NCI-H2081 treated with DMSO at 0.1 percent for 48 hours (cell line): ENCODE measurements around the gene ATAD3B.
A peak's percentile ranks its signal among the peaks of the same experiment; 100 is the strongest.
"Not testable (repeated sequence)": the region's sequence is repeated elsewhere in the genome, so short reads cannot be mapped to it uniquely, and the experiment has no call there.

Experiments used
- DNase-seq: peaks from one replicate; lab custom pipeline; 2025; lab: John Stamatoyannopoulos, UW

Gene ATAD3B

DNA sequence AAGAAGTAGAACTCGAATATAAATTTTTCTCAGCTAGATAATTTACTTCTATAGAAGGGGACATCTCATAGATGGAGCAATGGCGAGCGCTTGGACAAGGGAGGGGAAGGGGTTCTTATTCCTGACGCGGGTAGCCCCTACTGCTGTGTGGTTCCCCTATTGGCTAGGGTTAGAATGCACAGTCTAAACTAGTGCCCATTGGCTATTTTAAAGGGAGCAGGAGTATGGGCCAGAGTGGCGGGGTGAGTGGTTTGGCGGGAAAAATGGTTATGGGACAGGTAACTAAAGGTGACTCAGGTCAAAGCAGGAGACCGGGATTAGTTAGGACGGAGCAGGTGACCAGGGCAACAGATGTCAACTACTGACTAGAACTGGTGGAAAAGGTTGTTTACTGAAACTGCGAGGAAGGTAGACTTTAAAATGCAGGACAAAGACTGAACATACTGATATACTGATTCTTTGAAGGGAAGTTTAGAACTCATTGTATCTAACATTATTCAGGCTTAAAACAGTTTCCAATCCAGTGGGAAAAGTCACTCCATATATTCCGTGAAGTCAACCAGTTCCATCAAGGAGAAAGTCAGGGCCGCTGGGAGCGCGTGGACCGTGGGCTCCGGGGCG, 39.5 kb downstream of the ATAD3B start:
- peak; percentile 3 for DNase-seq

DNA sequence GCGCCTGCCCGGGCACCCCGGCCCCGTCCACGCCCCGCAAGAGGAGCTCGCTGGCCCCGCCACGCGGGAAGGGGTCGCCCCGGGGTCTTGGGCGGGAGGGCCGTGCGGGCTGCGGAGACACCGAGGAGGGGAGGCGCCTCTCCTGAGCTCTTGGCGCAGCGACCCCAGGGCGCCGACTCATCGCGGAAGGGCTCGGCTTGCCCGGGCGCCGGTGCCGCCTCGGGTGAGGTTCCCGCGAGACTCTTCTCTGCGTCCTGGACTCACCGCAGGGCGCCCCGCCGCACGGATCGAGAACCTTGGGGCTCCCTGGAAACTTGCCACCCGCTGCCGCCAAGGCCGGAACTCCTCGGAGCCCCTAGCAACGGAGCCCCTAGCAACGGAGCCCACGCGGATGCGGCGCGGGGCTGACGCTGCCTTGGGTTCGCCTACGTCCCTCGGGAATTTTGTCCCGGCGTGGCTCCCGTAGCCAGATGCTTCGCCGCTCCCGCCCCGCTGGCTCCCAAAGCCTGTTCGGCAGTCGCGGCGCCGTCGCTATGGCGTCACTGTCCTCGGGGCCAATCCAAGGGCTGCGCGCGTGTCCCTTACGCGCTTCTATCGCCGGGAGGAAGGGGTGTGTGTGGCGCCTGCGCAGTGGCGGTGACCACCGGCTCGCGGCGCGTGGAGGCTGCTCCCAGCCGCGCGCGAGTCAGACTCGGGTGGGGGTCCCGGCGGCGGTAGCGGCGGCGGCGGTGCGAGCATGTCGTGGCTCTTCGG, 40.1 kb downstream of the ATAD3B start, which contains the start of gene ATAD3A:
TSS of gene ATAD3A (plus strand) at position 630 of the 753 bp plus-strand sequence. CDS start at position 737, 107 bp downstream.
- peak; percentile 64 for DNase-seq

DNA sequence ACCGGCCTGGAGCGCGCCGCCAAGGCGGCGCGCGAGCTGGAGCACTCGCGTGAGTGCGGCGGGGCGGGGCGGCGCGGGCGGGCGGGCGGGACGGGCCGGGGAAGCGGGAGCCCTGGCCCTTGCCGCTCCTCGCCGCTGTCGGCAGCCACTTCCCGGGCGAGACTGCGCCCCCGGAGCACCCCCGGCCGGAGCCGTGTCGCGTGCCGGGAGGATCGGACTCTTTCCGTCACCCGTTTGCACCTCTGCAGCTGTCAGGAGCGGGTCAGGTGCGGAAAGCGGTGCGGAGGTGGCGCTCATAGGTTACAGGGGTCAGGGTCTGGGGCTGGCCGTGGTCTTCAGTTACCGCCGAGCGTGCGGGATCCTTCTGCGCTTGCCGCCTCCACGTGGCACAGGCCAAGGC, 40.9 kb downstream of the ATAD3B start:
- not testable (repeated sequence) for DNase-seq

DNA sequence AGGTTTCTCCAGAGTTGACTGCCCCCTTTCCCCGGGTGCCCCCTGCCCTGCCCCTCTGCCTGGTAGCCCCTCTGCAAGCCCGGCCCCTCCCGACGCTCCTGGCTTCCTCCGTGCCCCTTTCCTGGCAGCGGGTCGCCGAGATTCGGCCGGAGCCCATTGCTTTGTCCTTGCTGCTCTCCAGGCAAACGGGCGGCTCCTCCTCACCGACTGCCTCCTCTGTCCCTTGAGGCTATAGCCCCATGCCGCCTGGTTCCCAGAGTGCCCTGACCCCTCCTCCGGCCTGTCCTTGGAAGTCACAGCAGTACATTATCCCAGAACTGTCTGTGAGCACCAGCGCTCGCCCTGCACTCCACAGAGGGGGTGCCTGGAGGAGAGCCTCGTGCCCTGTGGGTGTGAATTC, 42.1 kb downstream of the ATAD3B start:
- DNase-seq: not testable (repeated sequence)

DNA sequence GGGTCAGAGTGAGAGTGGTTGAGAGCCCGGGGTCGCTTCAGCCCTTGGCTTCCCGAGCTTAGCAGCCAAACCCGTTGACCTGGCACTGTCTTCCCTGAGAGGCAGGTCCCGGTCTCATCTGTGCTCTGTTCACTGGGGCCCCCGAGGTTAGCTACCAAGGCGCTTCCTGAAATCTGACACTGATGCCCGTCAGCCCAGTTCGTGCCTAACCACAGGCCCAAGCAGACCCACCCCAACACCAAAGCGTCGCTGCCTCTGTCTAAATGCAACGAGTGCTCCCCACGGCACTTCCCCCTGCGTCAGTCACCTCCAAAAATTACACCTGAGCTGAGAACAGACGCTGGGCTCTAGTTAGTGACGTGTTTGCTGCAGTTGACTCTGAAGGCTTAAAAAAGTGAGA, 42.8 kb downstream of the ATAD3B start:
- DNase-seq: not testable (repeated sequence)

DNA sequence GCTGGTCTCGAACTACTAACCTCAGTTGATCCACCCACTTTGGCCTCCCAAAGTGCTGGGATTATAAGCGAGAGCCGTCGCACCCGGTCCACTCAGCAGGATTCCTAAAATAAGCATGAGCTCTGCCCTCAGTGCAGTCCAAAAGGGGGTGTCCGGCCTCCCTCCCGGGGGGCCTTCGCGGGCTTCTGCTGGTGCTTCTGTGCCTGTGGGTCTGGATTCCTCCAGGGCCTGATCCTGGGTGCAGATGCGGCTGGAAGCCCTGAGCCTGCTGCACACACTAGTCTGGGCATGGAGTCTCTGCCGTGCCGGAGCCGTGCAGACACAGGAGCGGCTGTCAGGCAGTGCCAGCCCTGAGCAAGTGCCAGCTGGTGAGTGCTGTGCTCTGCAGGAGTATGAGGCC, 45.4 kb downstream of the ATAD3B start:
- not testable (repeated sequence) for DNase-seq

DNA sequence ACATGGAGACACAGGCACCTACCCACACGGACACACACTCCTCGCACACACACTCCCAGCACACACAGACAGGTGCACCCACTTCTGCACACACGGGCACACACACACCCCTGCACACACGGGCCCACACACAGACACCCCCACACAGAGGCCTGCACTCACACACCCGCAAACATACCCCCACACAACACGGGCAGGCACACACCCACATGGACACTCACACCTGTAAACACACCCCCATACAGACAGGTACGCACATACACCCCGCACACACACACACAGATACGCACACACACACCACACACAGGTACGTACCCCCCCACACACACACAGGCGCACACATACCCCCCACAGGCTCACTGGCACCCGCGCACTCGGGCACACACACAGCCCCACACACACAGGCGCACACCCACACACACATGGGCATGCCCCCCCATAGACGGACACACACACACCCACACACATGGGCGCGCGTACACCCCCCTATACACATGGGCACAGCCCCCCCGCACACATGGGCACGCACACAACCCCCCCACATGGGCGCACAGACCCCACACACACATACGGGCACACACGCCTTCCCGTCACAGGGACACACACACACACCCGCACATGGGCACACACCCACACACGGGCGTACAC, 46.5 kb downstream of the ATAD3B start:
- no peak for DNase-seq

DNA sequence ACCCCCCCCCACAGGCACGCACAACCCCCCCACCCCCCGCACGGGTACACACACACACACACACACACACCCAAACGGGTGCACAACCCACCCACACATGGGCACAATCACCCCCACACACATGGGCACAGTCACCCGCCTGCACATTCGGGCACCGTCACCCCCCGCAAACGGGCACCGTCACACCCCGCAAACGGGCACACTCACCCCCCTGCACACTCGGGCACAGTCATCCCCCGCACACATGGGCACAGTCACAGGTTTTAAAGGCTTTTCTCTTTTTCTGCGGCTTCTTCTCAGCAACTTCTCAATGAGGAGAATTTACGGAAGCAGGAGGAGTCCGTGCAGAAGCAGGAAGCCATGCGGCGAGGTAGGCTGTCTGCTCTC, 47.0 kb downstream of the ATAD3B start:
- DNase-seq: not testable (repeated sequence)

DNA sequence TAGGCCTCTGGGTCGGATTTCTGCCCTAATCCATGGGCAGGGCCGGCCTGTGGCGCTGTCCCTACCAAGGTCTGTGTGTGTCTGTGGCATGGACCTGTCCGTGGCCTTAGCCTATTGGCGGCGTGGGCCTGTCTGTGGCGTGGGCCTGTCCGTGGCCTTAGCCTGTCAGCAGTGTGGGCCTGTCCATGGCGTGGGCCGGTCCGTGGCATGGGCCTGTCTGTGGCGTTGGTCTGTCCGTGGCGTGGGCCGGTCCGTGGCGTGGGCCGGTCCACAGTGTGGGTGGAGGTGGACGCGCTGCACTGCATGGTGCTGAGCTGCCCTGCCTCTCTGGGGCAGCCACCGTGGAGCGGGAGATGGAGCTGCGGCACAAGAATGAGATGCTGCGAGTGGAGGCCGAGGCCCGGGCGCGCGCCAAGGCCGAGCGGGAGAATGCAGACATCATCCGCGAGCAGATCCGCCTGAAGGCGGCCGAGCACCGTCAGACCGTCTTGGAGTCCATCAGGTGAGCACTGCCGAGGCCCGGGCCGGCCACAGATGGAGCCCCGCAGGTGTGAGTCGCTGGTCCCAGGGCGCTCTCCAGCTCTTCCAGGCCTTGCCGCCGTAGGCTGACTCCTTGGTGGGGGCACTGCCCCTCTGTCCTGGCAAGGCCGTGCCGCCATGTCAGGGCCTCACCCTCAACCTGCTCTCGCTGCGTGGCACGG, 48.4 kb downstream of the ATAD3B start:
- DNase-seq: not testable (repeated sequence)

DNA sequence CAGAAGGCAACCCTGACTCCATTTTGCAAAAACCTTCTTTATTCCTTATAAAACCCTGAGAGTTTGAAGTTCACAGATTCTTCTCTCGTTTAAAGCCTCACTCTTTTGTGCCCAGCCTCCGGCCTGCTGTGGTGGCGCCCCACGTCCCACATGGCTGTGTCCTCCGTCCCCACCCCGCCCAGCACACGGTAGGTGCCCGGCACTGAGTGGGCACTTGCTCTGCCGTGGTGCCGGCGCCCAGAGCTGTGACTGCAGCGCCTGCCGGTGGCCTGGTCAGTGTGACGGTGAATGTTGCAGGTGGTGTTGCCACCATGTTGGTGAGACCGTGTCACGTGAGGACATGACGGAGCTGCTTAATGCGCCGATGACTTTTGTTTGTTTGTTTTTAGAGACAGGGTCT, 49.8 kb downstream of the ATAD3B start:
- no peak for DNase-seq

DNA sequence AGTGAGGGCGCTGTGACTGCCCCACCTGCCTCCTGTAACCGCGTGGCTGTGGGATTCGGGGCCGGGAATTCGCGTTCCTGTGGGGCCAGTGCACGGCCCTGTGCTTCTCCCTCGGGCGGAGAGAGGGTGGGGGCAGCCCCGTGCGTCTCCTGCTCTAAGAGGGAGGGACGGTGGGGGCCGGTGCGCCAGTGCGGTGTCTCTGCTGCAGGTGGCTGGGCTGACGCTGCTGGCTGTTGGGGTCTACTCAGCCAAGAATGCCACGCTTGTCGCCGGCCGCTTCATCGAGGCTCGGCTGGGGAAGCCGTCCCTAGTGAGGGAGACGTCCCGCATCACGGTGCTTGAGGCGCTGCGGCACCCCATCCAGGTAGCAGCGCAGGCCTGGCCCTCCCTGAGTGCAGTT, 51.0 kb downstream of the ATAD3B start:
- not testable (repeated sequence) for DNase-seq

DNA sequence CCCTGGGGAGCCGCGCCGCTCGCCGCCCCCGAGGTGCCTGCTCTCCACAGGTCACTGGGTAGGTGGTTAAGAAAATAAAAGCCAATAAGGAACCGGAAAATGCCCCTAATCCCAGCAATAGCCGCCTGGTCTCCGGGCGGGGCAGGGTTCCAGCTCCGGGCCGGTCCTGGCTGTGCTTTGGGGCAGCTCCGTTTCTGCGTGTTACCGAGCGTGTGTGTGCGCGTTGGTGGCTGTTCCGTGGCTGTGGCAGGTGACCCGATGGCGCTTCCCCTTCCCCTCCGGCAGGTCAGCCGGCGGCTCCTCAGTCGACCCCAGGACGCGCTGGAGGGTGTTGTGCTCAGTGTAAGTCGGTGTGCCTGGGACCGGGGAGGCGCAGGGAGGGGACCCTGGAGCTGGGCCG, 51.7 kb downstream of the ATAD3B start:
- DNase-seq: not testable (repeated sequence)

DNA sequence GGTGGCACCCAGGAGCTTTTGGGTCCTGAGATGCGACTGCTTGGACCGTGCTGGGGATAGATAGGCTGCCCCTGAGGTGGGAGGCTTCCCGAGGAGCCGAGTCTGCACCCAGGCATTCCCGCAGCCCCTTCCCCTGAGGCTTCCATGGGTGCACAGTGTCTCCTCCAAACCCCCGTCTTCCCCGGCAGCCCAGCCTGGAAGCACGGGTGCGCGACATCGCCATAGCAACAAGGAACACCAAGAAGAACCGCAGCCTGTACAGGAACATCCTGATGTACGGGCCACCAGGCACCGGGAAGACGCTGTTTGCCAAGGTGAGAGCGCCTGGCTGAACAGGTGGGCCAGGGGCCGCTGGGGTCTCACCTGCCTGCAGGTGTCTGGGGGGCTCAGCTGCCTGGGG, 52.1 kb downstream of the ATAD3B start:
- DNase-seq: not testable (repeated sequence)

DNA sequence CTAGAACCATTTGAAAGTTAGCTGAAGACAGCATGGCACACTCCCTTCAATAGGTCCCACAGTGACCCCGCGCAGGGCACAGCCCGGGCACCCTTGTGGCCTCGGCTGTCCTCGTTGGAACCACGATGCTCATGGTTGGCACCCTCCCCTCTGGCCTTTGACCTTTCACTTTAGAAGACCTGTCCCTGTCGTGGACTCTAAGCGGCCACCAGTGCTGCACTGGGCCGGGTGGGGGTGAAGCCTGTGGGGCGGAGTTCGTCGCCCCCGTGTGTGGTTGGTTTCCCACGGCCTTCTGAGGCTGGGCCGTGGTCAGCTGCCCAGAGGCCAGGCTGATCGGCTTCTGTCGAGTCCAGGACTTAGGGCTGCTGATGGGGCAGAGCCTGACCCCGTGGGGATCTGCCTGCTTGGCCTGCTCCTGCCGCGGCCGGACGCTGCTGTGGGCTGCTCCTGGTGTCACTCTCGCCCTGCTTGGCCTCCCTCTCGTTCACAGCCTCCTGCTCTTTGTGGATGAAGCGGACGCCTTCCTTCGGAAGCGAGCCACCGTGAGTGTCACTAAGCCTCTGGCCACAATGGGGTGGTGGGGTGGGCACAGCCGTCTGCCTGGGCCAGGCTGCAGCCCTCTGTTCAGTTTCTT, 53.3 kb downstream of the ATAD3B start:
- not testable (repeated sequence) for DNase-seq

DNA sequence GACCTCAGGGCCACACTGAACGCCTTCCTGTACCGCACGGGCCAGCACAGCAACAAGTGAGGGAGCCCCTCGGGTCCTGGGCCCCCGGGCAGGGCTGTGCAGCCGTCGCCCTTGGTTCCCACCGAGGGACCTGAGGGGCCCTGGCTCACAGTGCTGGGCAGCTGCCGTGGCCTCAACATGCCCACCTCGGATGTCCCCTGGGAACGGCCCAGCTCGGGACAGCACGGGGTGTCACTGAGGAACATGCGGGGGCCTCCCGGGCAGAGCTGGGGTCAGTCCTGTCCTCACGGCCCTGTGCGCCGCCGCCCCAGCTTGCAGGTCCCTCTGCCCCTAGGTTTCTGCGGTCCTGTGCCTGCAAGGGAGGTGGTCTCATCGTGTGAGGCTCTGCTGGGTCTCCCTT, 54.9 kb downstream of the ATAD3B start:
- DNase-seq: not testable (repeated sequence)

DNA sequence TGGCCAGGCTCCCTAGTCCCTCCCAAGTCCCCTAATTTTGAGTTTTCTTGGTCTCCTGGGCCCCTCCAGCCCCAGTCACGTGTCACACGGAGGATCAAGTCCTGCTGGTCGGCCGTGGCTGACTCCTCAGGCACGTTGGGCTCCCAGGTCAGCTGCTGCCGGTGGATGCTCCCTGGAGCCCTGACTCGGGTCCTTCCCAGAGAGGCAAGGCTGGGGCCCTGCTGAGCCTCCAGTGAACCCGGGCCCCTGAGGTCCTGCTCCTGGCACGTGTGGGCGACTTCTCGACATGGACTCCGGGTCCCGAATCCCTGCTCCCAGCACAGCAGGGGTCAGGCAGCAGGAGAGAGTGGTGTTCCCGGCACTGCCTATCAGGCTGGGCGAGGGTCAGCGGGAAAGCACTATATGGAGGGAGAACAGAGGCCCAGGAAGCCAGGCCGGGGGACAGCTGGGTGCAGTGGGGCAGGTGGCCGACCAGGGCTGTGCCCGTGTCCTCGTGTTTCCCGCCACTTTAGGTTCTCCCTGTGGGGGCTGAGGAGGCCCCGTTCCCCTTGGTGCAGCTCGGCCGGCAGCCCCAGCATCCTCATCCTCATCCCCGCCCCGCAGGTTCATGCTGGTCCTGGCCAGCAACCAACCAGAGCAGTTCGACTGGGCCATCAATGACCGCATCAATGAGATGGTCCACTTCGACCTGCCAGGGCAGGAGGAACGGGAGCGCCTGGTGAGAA, 55.7 kb downstream of the ATAD3B start:
- DNase-seq: no peak

DNA sequence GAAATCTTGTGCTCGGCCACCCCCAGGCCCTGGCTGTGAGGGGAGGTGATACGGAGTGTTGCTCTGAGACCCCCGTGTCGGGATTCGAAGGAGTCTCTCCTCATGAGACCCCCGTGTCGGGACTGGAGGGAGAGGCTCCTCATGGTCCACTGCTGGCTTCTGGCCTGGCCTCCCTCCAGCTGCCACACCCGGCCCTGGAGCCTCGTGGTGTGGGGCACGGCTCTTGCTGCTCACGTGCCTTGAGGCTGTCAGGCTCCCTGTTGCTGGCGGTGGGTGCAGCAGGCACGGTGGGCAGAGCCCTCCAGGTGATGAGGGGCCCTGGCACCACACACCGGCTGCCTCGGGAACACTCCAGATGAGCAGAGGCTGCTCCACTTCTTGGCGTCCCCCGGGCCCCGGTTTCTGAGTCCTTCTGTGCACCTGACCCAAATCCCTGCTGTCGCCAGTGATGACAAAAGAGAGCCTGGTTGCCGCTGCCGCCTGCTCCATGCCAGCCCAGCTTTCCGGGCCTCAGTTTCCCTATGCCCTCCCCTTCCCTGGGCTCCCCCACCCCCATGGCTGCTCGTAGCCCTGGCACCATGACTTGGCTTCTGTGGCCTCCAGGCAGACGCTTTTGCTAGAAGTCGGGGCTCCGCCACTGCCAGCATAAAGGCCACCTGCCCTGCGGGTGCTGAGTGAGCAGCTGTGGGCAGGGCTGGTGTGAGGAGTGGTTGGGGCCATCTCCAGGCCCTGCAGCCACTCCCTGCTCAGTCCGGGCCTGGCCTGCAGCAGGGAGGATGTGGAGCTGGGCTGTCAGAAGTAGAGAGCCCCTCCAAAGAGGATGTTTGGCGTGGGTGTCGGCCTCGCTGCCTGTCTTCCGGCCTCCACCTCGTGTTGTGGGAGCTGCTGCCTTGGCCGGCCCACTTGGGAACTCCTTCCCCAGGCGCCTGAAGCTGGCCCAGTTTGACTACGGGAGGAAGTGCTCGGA, 57.0 kb downstream of the ATAD3B start:
- no peak for DNase-seq

DNA sequence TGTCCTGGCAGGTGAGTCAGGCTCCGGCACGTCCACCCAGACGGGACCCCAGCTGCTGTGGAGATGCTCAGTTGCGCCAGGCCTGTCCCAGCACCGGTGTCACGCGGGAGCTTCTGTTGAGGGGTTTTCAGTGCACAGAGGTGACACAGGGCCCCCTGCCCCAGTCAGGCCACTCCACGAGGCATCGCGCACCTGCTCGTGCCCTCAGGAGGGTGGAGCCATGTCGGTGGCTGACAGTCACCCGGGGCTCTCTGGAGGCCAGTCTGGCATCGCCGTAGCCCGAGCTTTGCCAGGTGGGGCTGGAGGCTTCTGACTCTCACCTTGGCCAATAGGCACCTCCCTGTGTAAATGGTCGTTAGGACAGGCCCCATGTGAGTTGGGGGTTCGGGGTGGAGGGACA, 57.8 kb downstream of the ATAD3B start:
- DNase-seq: no peak

DNA sequence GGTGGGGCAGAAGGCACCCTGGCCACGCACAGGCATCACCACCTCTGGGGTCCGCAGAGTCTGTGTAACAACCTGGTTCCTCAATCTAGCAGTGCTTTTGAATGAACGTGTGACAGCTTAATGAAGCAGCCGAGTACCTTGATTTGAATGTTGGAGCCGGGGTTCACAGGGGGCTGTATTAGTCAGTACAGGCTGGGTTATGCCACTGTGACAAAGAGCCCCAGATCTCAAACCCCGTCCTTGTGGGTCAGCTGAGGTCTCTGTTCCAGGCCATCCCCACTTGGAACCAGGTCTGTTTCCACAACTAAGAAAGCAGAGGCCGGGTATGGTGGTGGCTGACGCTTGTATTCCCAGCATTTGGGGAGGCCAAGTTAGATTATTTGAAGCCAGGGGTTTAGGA, 58.4 kb downstream of the ATAD3B start:
- DNase-seq: no peak

DNA sequence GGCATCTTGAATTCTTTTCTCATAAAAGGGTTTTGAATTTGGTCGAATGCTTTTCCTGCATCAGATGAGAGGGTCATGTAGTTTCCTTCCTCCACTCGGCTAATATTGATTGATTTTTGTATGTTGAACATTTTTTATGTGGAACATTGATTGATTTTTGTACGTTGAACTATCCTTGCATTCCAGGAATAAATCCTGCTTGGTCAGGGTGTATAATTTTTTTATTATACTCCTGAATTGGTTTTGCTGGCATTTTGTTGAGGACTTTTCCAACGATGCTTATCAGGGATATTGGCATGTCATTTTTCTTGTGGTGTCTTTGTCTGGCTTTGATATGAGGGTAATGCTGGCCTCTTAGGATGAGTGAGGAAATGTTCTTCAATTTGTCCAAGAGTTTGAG, 60.4 kb downstream of the ATAD3B start:
- DNase-seq: no peak
